ENCODE measurements around the gene JAGN1.
"Not testable (repeated sequence)": the region's sequence is repeated elsewhere in the genome, so short reads cannot be mapped to it uniquely, and the experiment has no call there.

JAGN1 gene

GRCh38 chr3:9933561-9934234 lies 43.3 kb downstream of the JAGN1 start, which contains the start of gene CRELD1:
Gene CRELD1 (plus strand): TSS chr3:9933834. CDS start chr3:9934439, 605 bp downstream.
- no peak for TF ChIP-seq CTCF (IDR thresholded peaks at IDR 0.05; ENCODE audit: borderline replicate concordance, insufficient read depth, low read depth, low read length)

GRCh38 chr3:9934235-9934621 lies 43.8 kb downstream of the JAGN1 start:
- peak overlapping the region; percentile 84 for H3K4me3 ChIP-seq (ENCODE audit: low read depth, low read length)
- TF ChIP-seq CTCF (IDR thresholded peaks at IDR 0.05; ENCODE audit: borderline replicate concordance, insufficient read depth, low read depth, low read length) = peak; percentile 29; the same call in 1 of the 2 replicates

More at GRCh38 chr3:9933561-9934234, 43.3 kb downstream of the JAGN1 start, which contains the start of gene CRELD1:
- H3K4me3 ChIP-seq (ENCODE audit: low read depth, low read length) = peak within 1 kb of the TSS; percentile 84

GRCh38 chr3:9934993-9935392 lies 44.6 kb downstream of the JAGN1 start:
- no peak for TF ChIP-seq CTCF (IDR thresholded peaks at IDR 0.05; ENCODE audit: borderline replicate concordance, insufficient read depth, low read depth, low read length)
- no peak overlapping the region for H3K4me3 ChIP-seq (ENCODE audit: low read depth, low read length)

- TF ChIP-seq CTCF (IDR thresholded peaks at IDR 0.05; ENCODE audit: borderline replicate concordance, insufficient read depth, low read depth, low read length) = no peak
- no peak overlapping the region for H3K4me3 ChIP-seq (ENCODE audit: low read depth, low read length)
These were observed 45.6 kb downstream of the JAGN1 start for GRCh38 chr3:9935966-9936510.

- no peak overlapping the region for H3K4me3 ChIP-seq (ENCODE audit: low read depth, low read length)
- TF ChIP-seq CTCF (IDR thresholded peaks at IDR 0.05; ENCODE audit: borderline replicate concordance, insufficient read depth, low read depth, low read length) = no peak
These were observed 47.3 kb downstream of the JAGN1 start for GRCh38 chr3:9937486-9938238.

- no peak overlapping the region for H3K4me3 ChIP-seq (ENCODE audit: low read depth, low read length)
- no peak for TF ChIP-seq CTCF (IDR thresholded peaks at IDR 0.05; ENCODE audit: borderline replicate concordance, insufficient read depth, low read depth, low read length)
These were observed 48.6 kb downstream of the JAGN1 start for GRCh38 chr3:9938966-9939365.

GRCh38 chr3:9939906-9940305 lies 49.5 kb downstream of the JAGN1 start:
- H3K4me3 ChIP-seq (ENCODE audit: low read depth, low read length) = not testable (repeated sequence)

Data from GM12875 (cell line).